ENCODE results near the gene MICU2. TPM values are rescaled to one million over a fixed set of nuclear protein-coding genes. Genes with fewer than 3 reads are reported as not detected.
"Not testable (repeated sequence)": the region's sequence is repeated elsewhere in the genome, so short reads cannot be mapped to it uniquely, and the experiment has no call there.

MICU2 gene
- total and polyA plus RNA-seq, 2 of the 13 experiments (the other 11 are each of a cell fraction or from before 2014, with no cell fraction given): 31.7 to 42.4 TPM

DNA sequence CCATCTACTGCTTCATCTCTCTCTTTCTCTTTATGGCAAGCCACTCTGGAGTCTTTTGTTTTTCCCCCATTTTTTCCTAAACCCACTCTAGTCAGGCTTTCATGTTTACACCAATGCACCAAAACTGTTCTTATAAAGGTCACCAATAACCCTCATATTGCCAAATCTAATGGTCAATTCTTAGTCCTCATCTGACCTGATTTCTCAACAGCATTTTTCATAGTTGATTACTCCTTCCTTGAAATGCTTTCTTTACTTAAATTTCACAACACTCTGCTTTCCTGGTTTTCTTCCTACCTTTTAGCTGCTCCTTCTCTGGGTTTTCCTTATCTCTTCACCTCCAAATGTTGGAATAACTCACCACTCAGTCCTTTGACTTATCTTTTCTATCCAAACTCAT, 47.9 kb downstream of the MICU2 start:
- no peak overlapping the region for H3K4me3 ChIP-seq (replicated peaks in 1 of 3; ENCODE audit: insufficient read depth in 1 of 3, low read depth in 2 of 3, low read length in 3 of 3)
- DNase-seq (ENCODE audit: low spot score): no peak
- H3K27ac ChIP-seq (ENCODE audit: extremely low read length, insufficient read depth, low read length): no peak overlapping the region
- ATAC-seq: no peak
- no peaks in the 10 kb centered on the region for H3K9me3 ChIP-seq (ENCODE audit: low read length)
- no peak overlapping the region for H3K9ac ChIP-seq (ENCODE audit: insufficient read depth, low read depth, low read length)
- ChIA-PET CTCF (ENCODE audit: low intra/inter-chr PET ratio, low total read pairs) (no interaction called here), POLR2A (no interaction called here)
- H4K20me1 ChIP-seq (ENCODE audit: insufficient read depth, low read length): no peaks in the 10 kb centered on the region
- H3K79me2 ChIP-seq (ENCODE audit: insufficient read depth, low read length): no peaks in the 10 kb centered on the region
- intact Hi-C loops (cut with micrococcal nuclease; ENCODE audit: unreplicated experiment) (no loop called here), in situ Hi-C loops (cut with HindIII; ENCODE audit: extremely low pct_ligation_motif_present, low pct_unique_long_range_greater_than_20kb) (no loop called here)
- peaks cover 2 to 6% of the 10 kb centered on the region in 2 experiments; a peak in 3 of 5 replicates for H3K36me3 ChIP-seq (replicated peaks in 1 of 2; ENCODE audit: control insufficient read depth in 1 of 2, insufficient read depth in 2 of 2, low read length in 2 of 2)
- no peaks in the 10 kb centered on the region for H3K27me3 ChIP-seq (ENCODE audit: control insufficient read depth in 1 of 2, insufficient read depth in 2 of 2, low read length in 2 of 2)
- TF ChIP-seq TBL1XR1 (IDR thresholded peaks at IDR 0.05; ENCODE audit: borderline replicate concordance, low read length, partially characterized antibody) (no peak), MEF2D (CRISPR knock-in tag; IDR thresholded peaks at IDR 0.05) (no peak), KLF9 (CRISPR knock-in tag; IDR thresholded peaks at IDR 0.05; ENCODE audit: low read depth) (no peak), NR2C2 (CRISPR knock-in tag; IDR thresholded peaks at IDR 0.05; ENCODE audit: borderline replicate concordance) (no peak), ZNF263 (CRISPR knock-in tag; IDR thresholded peaks at IDR 0.05) (no peak), RELA (CRISPR knock-in tag; IDR thresholded peaks at IDR 0.05) (no peak), SKI (IDR thresholded peaks at IDR 0.05; ENCODE audit: partially characterized antibody) (no peak), NBN (conservative IDR thresholded peaks at IDR 0.05) (no peak), MZF1 (CRISPR knock-in tag; IDR thresholded peaks at IDR 0.05; ENCODE audit: borderline replicate concordance) (no peak)
- TF ChIP-seq, protein P1, sequence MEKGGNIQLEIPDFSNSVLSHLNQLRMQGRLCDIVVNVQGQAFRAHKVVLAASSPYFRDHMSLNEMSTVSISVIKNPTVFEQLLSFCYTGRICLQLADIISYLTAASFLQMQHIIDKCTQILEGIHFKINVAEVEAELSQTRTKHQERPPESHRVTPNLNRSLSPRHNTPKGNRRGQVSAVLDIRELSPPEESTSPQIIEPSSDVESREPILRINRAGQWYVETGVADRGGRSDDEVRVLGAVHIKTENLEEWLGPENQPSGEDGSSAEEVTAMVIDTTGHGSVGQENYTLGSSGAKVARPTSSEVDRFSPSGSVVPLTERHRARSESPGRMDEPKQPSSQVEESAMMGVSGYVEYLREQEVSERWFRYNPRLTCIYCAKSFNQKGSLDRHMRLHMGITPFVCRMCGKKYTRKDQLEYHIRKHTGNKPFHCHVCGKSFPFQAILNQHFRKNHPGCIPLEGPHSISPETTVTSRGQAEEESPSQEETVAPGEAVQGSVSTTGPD (CRISPR knock-in tag; IDR thresholded peaks at IDR 0.05): no peak
- TF ChIP-seq, protein P2, sequence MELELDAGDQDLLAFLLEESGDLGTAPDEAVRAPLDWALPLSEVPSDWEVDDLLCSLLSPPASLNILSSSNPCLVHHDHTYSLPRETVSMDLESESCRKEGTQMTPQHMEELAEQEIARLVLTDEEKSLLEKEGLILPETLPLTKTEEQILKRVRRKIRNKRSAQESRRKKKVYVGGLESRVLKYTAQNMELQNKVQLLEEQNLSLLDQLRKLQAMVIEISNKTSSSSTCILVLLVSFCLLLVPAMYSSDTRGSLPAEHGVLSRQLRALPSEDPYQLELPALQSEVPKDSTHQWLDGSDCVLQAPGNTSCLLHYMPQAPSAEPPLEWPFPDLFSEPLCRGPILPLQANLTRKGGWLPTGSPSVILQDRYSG (CRISPR knock-in tag; IDR thresholded peaks at IDR 0.05): no peak
- TF ChIP-seq, protein P3, sequence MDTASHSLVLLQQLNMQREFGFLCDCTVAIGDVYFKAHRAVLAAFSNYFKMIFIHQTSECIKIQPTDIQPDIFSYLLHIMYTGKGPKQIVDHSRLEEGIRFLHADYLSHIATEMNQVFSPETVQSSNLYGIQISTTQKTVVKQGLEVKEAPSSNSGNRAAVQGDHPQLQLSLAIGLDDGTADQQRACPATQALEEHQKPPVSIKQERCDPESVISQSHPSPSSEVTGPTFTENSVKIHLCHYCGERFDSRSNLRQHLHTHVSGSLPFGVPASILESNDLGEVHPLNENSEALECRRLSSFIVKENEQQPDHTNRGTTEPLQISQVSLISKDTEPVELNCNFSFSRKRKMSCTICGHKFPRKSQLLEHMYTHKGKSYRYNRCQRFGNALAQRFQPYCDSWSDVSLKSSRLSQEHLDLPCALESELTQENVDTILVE (CRISPR knock-in tag; IDR thresholded peaks at IDR 0.05): no peak
- TF ChIP-seq, protein P4, sequence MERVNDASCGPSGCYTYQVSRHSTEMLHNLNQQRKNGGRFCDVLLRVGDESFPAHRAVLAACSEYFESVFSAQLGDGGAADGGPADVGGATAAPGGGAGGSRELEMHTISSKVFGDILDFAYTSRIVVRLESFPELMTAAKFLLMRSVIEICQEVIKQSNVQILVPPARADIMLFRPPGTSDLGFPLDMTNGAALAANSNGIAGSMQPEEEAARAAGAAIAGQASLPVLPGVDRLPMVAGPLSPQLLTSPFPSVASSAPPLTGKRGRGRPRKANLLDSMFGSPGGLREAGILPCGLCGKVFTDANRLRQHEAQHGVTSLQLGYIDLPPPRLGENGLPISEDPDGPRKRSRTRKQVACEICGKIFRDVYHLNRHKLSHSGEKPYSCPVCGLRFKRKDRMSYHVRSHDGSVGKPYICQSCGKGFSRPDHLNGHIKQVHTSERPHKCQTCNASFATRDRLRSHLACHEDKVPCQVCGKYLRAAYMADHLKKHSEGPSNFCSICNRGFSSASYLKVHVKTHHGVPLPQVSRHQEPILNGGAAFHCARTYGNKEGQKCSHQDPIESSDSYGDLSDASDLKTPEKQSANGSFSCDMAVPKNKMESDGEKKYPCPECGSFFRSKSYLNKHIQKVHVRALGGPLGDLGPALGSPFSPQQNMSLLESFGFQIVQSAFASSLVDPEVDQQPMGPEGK (CRISPR knock-in tag; IDR thresholded peaks at IDR 0.05): no peak
- H3K4me2 ChIP-seq (ENCODE audit: low read depth, low read length): no peak overlapping the region
- no peak for FAIRE-seq
- H2AFZ ChIP-seq (ENCODE audit: low read length): no peak overlapping the region
- H3K4me1 ChIP-seq (ENCODE audit: insufficient read depth, low read length): no peaks in the 10 kb centered on the region
- BruUV-seq (replicated peaks): no TSS peak

DNA sequence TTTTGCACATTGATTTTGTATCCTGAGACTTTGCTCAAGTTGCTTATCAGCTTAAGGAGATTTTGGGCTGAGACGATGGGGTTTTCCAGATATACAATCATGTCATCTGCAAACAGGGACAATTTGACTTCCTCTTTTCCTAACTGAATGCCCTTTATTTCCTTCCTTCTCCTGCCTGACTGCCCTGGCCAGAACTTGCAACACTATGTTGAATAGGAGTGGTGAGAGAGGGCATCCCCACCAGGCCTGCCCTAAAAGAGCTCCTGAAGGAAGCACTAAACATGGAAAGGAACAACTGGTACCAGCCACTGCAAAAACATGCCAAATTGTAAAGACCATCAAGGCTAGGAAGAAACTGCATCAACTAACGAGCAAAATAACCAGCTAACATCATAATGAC, 50.7 kb downstream of the MICU2 start:
- WGBS (ENCODE audit: low lambda C conversion rate): 63% methylated on average over 2 of the region's 2 CpGs
- H3K27ac ChIP-seq (ENCODE audit: extremely low read length, insufficient read depth, low read length); POLR2A ChIA-PET; DNase-seq (ENCODE audit: low spot score); H3K9me3 ChIP-seq (ENCODE audit: low read length); CTCF ChIA-PET (ENCODE audit: low intra/inter-chr PET ratio, low total read pairs); ATAC-seq; in situ Hi-C loops (cut with HindIII; ENCODE audit: extremely low pct_ligation_motif_present, low pct_unique_long_range_greater_than_20kb); H3K4me2 ChIP-seq (ENCODE audit: low read depth, low read length); FAIRE-seq; H3K79me2 ChIP-seq (ENCODE audit: insufficient read depth, low read length); H2AFZ ChIP-seq (ENCODE audit: low read length); H4K20me1 ChIP-seq (ENCODE audit: insufficient read depth, low read length); H3K4me1 ChIP-seq (ENCODE audit: insufficient read depth, low read length); BruUV-seq (replicated peaks); H3K27me3 ChIP-seq (ENCODE audit: control insufficient read depth in 1 of 2, insufficient read depth in 2 of 2, low read length in 2 of 2); intact Hi-C loops (cut with micrococcal nuclease; ENCODE audit: unreplicated experiment); H3K36me3 ChIP-seq (replicated peaks in 1 of 2; ENCODE audit: control insufficient read depth in 1 of 2, insufficient read depth in 2 of 2, low read length in 2 of 2); H3K9ac ChIP-seq (ENCODE audit: insufficient read depth, low read depth, low read length); H3K4me3 ChIP-seq (replicated peaks in 1 of 3; ENCODE audit: insufficient read depth in 1 of 3, low read depth in 2 of 3, low read length in 3 of 3): not testable (repeated sequence)

Data from HepG2 (cell line).